Uterus (tissue), 4 donors: ENCODE measurements around the gene TMPRSS9. TPM values are rescaled to one million over a fixed set of nuclear protein-coding genes. Genes with fewer than 3 reads are reported as not detected.
A peak's percentile ranks its signal among the peaks of the same experiment; 100 is the strongest.

ENCODE experiments used
- DNase-seq, 2 donors: peaks; one replicate each; pipeline ENCODE4 v3.0.0-alpha.2; 2019 to 2020
- H3K27ac ChIP-seq, 2 donors: fragments of 200-600 bp; sonication (generic); 1 replicate in 1 of 2; 2 replicates in 1 of 2; pipeline ENCODE4 v1.5.1; 2016 to 2018
- H3K27me3 ChIP-seq, 2 donors: fragments of 200-600 bp; sonication (generic); one replicate each; pipeline ENCODE4 v1.5.1; 2018 to 2019; ENCODE audit warnings: control low read depth in 1 of 2
- H3K36me3 ChIP-seq, 2 donors: fragments of 200-600 bp; sonication (generic); one replicate each; pipeline ENCODE4 v1.5.1; 2019; ENCODE audit warnings: control low read depth in 1 of 2
- H3K4me1 ChIP-seq, 2 donors: fragments of 200-600 bp; sonication (generic); one replicate each; pipeline ENCODE4 v1.5.1; 2018 to 2019; ENCODE audit warnings: control low read depth in 1 of 2
- H3K4me3 ChIP-seq, 2 donors: fragments of 200-600 bp; sonication (generic); 1 replicate in 1 of 2; 2 replicates in 1 of 2; pipeline ENCODE4 v1.5.1; 2018 to 2019; ENCODE audit warnings: mild to moderate bottlenecking in 1 of 2
- H3K9me3 ChIP-seq, 2 donors: fragments of 200-600 bp; sonication (generic); one replicate each; pipeline ENCODE4 v1.5.1; 2019; ENCODE audit warnings: control low read depth in 1 of 2
- CTCF ChIP-seq, 4 experiments: fragments of 200-600 bp in 2 of 4; fragments of 450-650 bp in 2 of 4; sonication (generic) in 2 of 4; IDR thresholded peaks; one replicate each; pipeline ENCODE4 v1.5.1; 2016 to 2019; ENCODE audit warnings: antibody characterized with exemption in 4 of 4, mild to moderate bottlenecking in 2 of 4, moderate library complexity in 1 of 4
- POLR2A ChIP-seq, 2 donors: fragments of 450-650 bp; IDR thresholded peaks; one replicate each; pipeline ENCODE4 v1.6.1; 2016; ENCODE audit warnings: antibody characterized with exemption in 2 of 2, mild to moderate bottlenecking in 1 of 2, moderate library complexity in 1 of 2
- intact Hi-C: fragments of 100-400 bp; cut with DNase I; formaldehyde crosslinking; loops from one replicate; pipeline ENCODE4 v1.15.1; 2023; ENCODE audit warnings: low total_unique reads
- total RNA-seq, 4 donors: library from RNA; depleted of rRNA in 3 of 4; stranded (reverse); fragments of >200 nt in 3 of 4; gene quantifications; one replicate each; pipeline versions ENCODE4 v1.1.0 to v1.2.4, GENCODE V29; 2014 to 2023
- donor health status: DM: yes; HTN: yes; CAD: no.

TMPRSS9 gene
- total RNA-seq, 4 donors from 2014 or later, result 0.69 TPM; not detected in 3

- Histone ChIP-seq H3K36me3 (no peaks in the 10 kb centered on the region), H3K27ac (peak overlapping the region in 1 of 2 donors; percentile 42), H3K27me3 (no peaks in the 10 kb centered on the region), H3K4me3 (no peak overlapping the region), H3K4me1 (peaks cover 0 to 6% of the 10 kb centered on the region in 2 donors), H3K9me3 (no peaks in the 10 kb centered on the region)
- TF ChIP-seq POLR2A (IDR thresholded peaks at IDR 0.05), result no peak
- TF ChIP-seq CTCF (IDR thresholded peaks at IDR 0.05), result no peak
- intact Hi-C loops, result no loop called here
- DNase-seq, result no peak
These were observed 23.3 kb upstream of the TMPRSS9 start for GRCh38 chr19:2336528-2337328.

GRCh38 chr19:2337329-2337707 lies 22.7 kb upstream of the TMPRSS9 start:
- intact Hi-C loops, result no loop called here

GRCh38 chr19:2338055-2338615 lies 21.9 kb upstream of the TMPRSS9 start:
- no peak overlapping the region for H3K27ac ChIP-seq
- intact Hi-C loops, result no loop called here
- no peaks in the 10 kb centered on the region for H3K9me3 ChIP-seq
- no peak for DNase-seq
- H3K4me1 ChIP-seq, result no peaks in the 10 kb centered on the region
- TF ChIP-seq CTCF (IDR thresholded peaks at IDR 0.05), result no peak
- no peak for TF ChIP-seq POLR2A (IDR thresholded peaks at IDR 0.05)
- no peaks in the 10 kb centered on the region for H3K27me3 ChIP-seq
- H3K4me3 ChIP-seq, result no peak overlapping the region
- no peaks in the 10 kb centered on the region for H3K36me3 ChIP-seq

More at GRCh38 chr19:2337329-2337707, 22.7 kb upstream of the TMPRSS9 start:
- no peaks in the 10 kb centered on the region for H3K36me3 ChIP-seq
- peak overlapping the region in 1 of 2 donors; percentile 42 for H3K27ac ChIP-seq
- peaks cover 0 to 4% of the 10 kb centered on the region in 2 donors for H3K4me1 ChIP-seq
- no peaks in the 10 kb centered on the region for H3K27me3 ChIP-seq
- no peaks in the 10 kb centered on the region for H3K9me3 ChIP-seq
- TF ChIP-seq CTCF (IDR thresholded peaks at IDR 0.05) (peak in 2 of 4 experiments; percentile 28 to 29), POLR2A (IDR thresholded peaks at IDR 0.05) (no peak)
- DNase-seq, result peak; percentile 41 to 64
- H3K4me3 ChIP-seq, result no peak overlapping the region

- H3K4me3 ChIP-seq, result no peak overlapping the region
- no peak for DNase-seq
- no peaks in the 10 kb centered on the region for H3K27me3 ChIP-seq
- no peak for TF ChIP-seq POLR2A (IDR thresholded peaks at IDR 0.05)
- TF ChIP-seq CTCF (IDR thresholded peaks at IDR 0.05), result no peak
- H3K36me3 ChIP-seq, result no peaks in the 10 kb centered on the region
- intact Hi-C loops, result no loop called here
- no peaks in the 10 kb centered on the region for H3K4me1 ChIP-seq
- no peak overlapping the region for H3K27ac ChIP-seq
- no peaks in the 10 kb centered on the region for H3K9me3 ChIP-seq
These were observed 21.1 kb upstream of the TMPRSS9 start for GRCh38 chr19:2338751-2339643.
